Measurements from ENCODE around the gene WASF1.
A peak's percentile ranks its signal among the peaks of the same experiment; 100 is the strongest.
"Not testable (repeated sequence)": the region's sequence is repeated elsewhere in the genome, so short reads cannot be mapped to it uniquely, and the experiment has no call there.

The WASF1 gene

GRCh38 chr6:110089323-110089722, 90.1 kb downstream of the WASF1 start:
- DNase-seq (ENCODE audit: low read depth) = no peak

GRCh38 chr6:110085285-110085684, 94.2 kb downstream of the WASF1 start:
- no peak for DNase-seq (ENCODE audit: low read depth)

- no peak for DNase-seq (ENCODE audit: low read depth)
Observed at GRCh38 chr6:110083875-110084585, 95.4 kb downstream of the WASF1 start.

- no peak for DNase-seq (ENCODE audit: low read depth)
Observed at GRCh38 chr6:110075406-110075805, 104.1 kb downstream of the WASF1 start.

- DNase-seq (ENCODE audit: low read depth) = not testable (repeated sequence)
Observed at GRCh38 chr6:110073474-110073873, 106.0 kb downstream of the WASF1 start.

- DNase-seq (ENCODE audit: low read depth) = no peak
Observed at GRCh38 chr6:110068592-110068967, 110.9 kb downstream of the WASF1 start.

GRCh38 chr6:110067837-110068591, 111.5 kb downstream of the WASF1 start:
- no peak for DNase-seq (ENCODE audit: low read depth)

- DNase-seq (ENCODE audit: low read depth) = no peak
Observed at GRCh38 chr6:110064744-110065524, 114.5 kb downstream of the WASF1 start.

GRCh38 chr6:110063594-110064263, 115.7 kb downstream of the WASF1 start:
- DNase-seq (ENCODE audit: low read depth) = no peak

GRCh38 chr6:110055387-110055735, 124.1 kb downstream of the WASF1 start:
- no peak for DNase-seq (ENCODE audit: low read depth)

GRCh38 chr6:110054664-110055386, 124.6 kb downstream of the WASF1 start:
- DNase-seq (ENCODE audit: low read depth) = no peak

GRCh38 chr6:110053395-110054240, 125.9 kb downstream of the WASF1 start:
- peak; percentile 55 for DNase-seq (ENCODE audit: low read depth)

- no peak for DNase-seq (ENCODE audit: low read depth)
Observed at GRCh38 chr6:110050440-110050813, 129.0 kb downstream of the WASF1 start.
